HepG2 (cell line): ENCODE data around the gene LRR1. TPM values are rescaled to one million over a fixed set of nuclear protein-coding genes. Genes with fewer than 3 reads are reported as not detected.

ENCODE experiments used
- ETV5 ChIP-seq: IDR thresholded peaks from 2 replicates; pipeline ENCODE4 v1.6.1; 2018; ENCODE audit warnings: missing biosample characterization, missing genetic modification reagents, inconsistent platforms, borderline replicate concordance
- FOXA1 ChIP-seq, 2 experiments: fragments of 450-650 bp in 1 of 2; sonication (generic) in 1 of 2; formaldehyde crosslinking in 1 of 2; IDR thresholded peaks; 2 replicates each; pipeline versions ENCODE4 v1.4.0 to v1.6.1; 2016 to 2020; ENCODE audit warnings: missing genetic modification reagents in 1 of 2
- FOXC1 ChIP-seq: sonication (generic); formaldehyde crosslinking; IDR thresholded peaks from 2 replicates; pipeline ENCODE4 v1.8.0; 2022; ENCODE audit warnings: mild to moderate bottlenecking, missing genetic modification reagents, borderline replicate concordance
- PITX1 ChIP-seq: sonication (generic); formaldehyde crosslinking; IDR thresholded peaks from 2 replicates; pipeline ENCODE4 v1.5.1; 2020; ENCODE audit warnings: mild to moderate bottlenecking, missing genetic modification reagents
- PRMT3 ChIP-seq: sonication (generic); formaldehyde crosslinking; IDR thresholded peaks from 2 replicates; pipeline ENCODE4 v1.8.1; 2022; ENCODE audit warnings: low read depth, mild to moderate bottlenecking, moderate library complexity, missing genetic modification reagents, borderline replicate concordance
- RCOR2 ChIP-seq: IDR thresholded peaks from 2 replicates; pipeline ENCODE4 v1.6.1; 2016; ENCODE audit warnings: missing biosample characterization, missing genetic modification reagents
- SMARCE1 ChIP-seq: fragments of 450-650 bp; IDR thresholded peaks from 2 replicates; pipeline ENCODE4 v1.6.1; 2017; ENCODE audit warnings: borderline replicate concordance
- SRSF1 ChIP-seq: fragments of 200-400 bp; formaldehyde crosslinking; optimal IDR thresholded peaks from 2 replicates; pipeline ENCODE3; 2017; ENCODE audit warnings: mild to moderate bottlenecking, low read depth, low read length, moderate library complexity
- ZNF264 ChIP-seq: sonication (generic); formaldehyde crosslinking; IDR thresholded peaks from 2 replicates; pipeline ENCODE4 v1.4.0; 2020; ENCODE audit warnings: missing genetic modification reagents
- ZNF530 ChIP-seq: sonication (generic); formaldehyde crosslinking; IDR thresholded peaks from 2 replicates; pipeline ENCODE4 v1.5.0; 2020; ENCODE audit warnings: low read depth, mild to moderate bottlenecking, missing genetic modification reagents
- ZNF557 ChIP-seq: sonication (generic); formaldehyde crosslinking; IDR thresholded peaks from 2 replicates; pipeline ENCODE4 v1.4.0; 2020; ENCODE audit warnings: missing genetic modification reagents
- ZNF576 ChIP-seq: sonication (generic); formaldehyde crosslinking; IDR thresholded peaks from 2 replicates; pipeline ENCODE4 v1.4.0; 2020; ENCODE audit warnings: mild to moderate bottlenecking, missing genetic modification reagents
- ZNF609 ChIP-seq: sonication (generic); formaldehyde crosslinking; IDR thresholded peaks from 2 replicates; pipeline ENCODE4 v1.4.0; 2020; ENCODE audit warnings: mild to moderate bottlenecking, missing genetic modification reagents, borderline replicate concordance
- ZNF784 ChIP-seq: sonication (generic); formaldehyde crosslinking; IDR thresholded peaks from 2 replicates; pipeline ENCODE4 v1.5.1; 2020; ENCODE audit warnings: missing genetic modification reagents, mild to moderate bottlenecking, borderline replicate concordance
- polyA plus RNA-seq, 8 experiments: library from polyadenylated mRNA; depleted of rRNA in 3 of 8; stranded (reverse) in 7 of 8; unstranded in 1 of 8; fragments of >200 nt; fragmentation: Illumina TruSeq in 4 of 8; extraction: Trizol in 4 of 8; gene quantifications; 2 replicates each; pipeline versions ENCODE4 v1.2.1 to v1.2.3, GENCODE V29; 2011 to 2016; ENCODE audit warnings: low read depth in 4 of 8, missing spikeins in 1 of 8, mixed read lengths in 1 of 8; ENCODE audit not compliant: insufficient read depth in 1 of 8
- total RNA-seq, 5 experiments: library from RNA; depleted of rRNA; stranded (reverse); fragments of >200 nt; fragmentation: Illumina TruSeq; extraction: Trizol; gene quantifications; 2 replicates each; pipeline ENCODE4 v1.2.3, GENCODE V29; 2016; ENCODE audit warnings: low read depth in 1 of 5
- TF ChIP-seq, protein P1 (sequence below): sonication (generic); formaldehyde crosslinking; IDR thresholded peaks from 2 replicates; pipeline ENCODE4 v1.5.1; 2020; ENCODE audit warnings: missing genetic modification reagents, mild to moderate bottlenecking, borderline replicate concordance
- TF ChIP-seq, protein P2 (sequence below), 2 experiments: sonication (generic) in 1 of 2; formaldehyde crosslinking in 1 of 2; IDR thresholded peaks; 2 replicates each; pipeline versions ENCODE4 v1.4.0 to v1.6.1; 2016 to 2020; ENCODE audit warnings: borderline replicate concordance in 1 of 2, low read depth in 1 of 2, mild to moderate bottlenecking in 1 of 2, missing genetic modification reagents in 1 of 2

The LRR1 gene
- total and polyA plus RNA-seq, 2 of the 13 experiments (the other 11 are each of a cell fraction or from before 2014, with no cell fraction given) = 7.0 to 36.2 TPM

DNA sequence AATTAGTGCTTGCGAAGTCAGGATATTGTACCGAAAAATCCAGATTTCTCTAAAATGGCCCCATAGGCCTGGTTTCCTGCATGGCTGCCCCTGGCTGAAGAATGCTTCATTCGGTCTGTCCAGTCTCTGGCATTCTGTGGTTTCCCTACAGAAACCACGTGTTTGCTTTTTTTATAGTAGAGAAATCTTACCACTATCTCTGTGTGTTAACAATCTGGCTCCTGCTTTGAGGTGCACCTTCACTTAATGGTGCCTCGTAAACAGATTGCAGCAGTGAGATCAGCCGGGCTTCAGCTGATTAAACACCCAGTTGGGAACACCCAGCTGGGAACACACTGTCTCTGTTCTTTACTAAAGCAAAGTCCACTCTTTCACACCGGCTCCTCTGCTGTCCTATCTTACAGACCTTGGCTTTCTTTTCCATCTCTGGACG, 43.0 kb downstream of the LRR1 start (continued):
- TF ChIP-seq ZNF784 (no peak), SRSF1 (no peak), PRMT3 (CRISPR knock-in tag) (no peak), ZNF609 (peak; percentile 84), FOXC1 (CRISPR knock-in tag) (no peak; the same call in 1 of the 2 replicates), ZNF557 (CRISPR knock-in tag) (no peak), ZNF264 (peak; percentile 94), ZNF530 (no peak), ZNF576 (CRISPR knock-in tag) (no peak), RCOR2 (peak; percentile 73), ETV5 (CRISPR knock-in tag) (peak; percentile 60; the same call in 1 of the 2 replicates), FOXA1 (IDR thresholded peaks at IDR 0.05) (peak; percentile 92), FOXA1 (CRISPR knock-in tag; IDR thresholded peaks at IDR 0.05) (peak; percentile 99), PITX1 (CRISPR knock-in tag) (peak; percentile 87), SMARCE1 (no peak)
- TF ChIP-seq, protein P1, sequence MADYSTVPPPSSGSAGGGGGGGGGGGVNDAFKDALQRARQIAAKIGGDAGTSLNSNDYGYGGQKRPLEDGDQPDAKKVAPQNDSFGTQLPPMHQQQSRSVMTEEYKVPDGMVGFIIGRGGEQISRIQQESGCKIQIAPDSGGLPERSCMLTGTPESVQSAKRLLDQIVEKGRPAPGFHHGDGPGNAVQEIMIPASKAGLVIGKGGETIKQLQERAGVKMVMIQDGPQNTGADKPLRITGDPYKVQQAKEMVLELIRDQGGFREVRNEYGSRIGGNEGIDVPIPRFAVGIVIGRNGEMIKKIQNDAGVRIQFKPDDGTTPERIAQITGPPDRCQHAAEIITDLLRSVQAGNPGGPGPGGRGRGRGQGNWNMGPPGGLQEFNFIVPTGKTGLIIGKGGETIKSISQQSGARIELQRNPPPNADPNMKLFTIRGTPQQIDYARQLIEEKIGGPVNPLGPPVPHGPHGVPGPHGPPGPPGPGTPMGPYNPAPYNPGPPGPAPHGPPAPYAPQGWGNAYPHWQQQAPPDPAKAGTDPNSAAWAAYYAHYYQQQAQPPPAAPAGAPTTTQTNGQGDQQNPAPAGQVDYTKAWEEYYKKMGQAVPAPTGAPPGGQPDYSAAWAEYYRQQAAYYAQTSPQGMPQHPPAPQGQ (CRISPR knock-in tag) = no peak
- TF ChIP-seq, protein P2, sequence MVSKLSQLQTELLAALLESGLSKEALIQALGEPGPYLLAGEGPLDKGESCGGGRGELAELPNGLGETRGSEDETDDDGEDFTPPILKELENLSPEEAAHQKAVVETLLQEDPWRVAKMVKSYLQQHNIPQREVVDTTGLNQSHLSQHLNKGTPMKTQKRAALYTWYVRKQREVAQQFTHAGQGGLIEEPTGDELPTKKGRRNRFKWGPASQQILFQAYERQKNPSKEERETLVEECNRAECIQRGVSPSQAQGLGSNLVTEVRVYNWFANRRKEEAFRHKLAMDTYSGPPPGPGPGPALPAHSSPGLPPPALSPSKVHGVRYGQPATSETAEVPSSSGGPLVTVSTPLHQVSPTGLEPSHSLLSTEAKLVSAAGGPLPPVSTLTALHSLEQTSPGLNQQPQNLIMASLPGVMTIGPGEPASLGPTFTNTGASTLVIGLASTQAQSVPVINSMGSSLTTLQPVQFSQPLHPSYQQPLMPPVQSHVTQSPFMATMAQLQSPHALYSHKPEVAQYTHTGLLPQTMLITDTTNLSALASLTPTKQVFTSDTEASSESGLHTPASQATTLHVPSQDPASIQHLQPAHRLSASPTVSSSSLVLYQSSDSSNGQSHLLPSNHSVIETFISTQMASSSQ (IDR thresholded peaks at IDR 0.05; ENCODE audit: low read depth) = peak; percentile 44; the same call in 1 of the 2 replicates
- TF ChIP-seq, protein P2 (CRISPR knock-in tag; IDR thresholded peaks at IDR 0.05; ENCODE audit: borderline replicate concordance) = peak; percentile 58; the same call in 1 of the 2 replicates
